Astrocyte of the cerebellum (primary cell): ENCODE results near the gene BAZ2B.

Experiments used
- DNase-seq: peaks from one replicate; pipeline ENCODE4 v3.0.0-alpha.2; 2011; ENCODE audit warnings: low read depth
- H3K4me3 ChIP-seq: 2 replicates; pipeline ENCODE4 v1.5.1; 2011; ENCODE audit warnings: mild to moderate bottlenecking, low read depth, low read length, moderate library complexity
- in situ Hi-C: cut with HindIII; loops from 2 replicates; pipeline ENCODE4 v1.10.0; 2017; ENCODE audit warnings: low sequenced_read_pairs
- TF ChIP-seq, protein P1 (sequence below): IDR thresholded peaks from 2 replicates; pipeline ENCODE4 v1.5.1; 2012; ENCODE audit warnings: low read length, low read depth, moderate library complexity, mild to moderate bottlenecking; ENCODE audit errors: missing control alignments

BAZ2B gene

DNA sequence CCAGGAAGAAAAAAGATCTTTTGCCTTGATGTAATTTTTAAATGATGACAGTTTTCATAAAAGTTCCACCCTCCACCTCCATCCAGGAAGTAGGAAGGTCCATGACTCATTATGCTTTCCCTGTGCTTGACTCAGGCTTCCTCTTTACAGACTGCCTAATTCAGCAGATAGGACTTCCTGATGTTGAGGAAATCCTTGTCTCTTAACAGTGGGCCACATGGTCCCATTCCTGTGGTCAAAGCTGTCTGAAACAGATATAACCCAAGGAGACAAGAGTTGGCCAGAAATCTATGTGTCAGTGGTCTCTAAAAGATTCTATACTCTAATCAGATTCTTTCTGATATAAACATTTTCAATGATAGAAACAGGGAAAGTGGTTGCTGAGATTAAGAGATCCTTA lies 119.1 kb downstream of the BAZ2B start:
- in situ Hi-C loops, result no loop called here
- H3K4me3 ChIP-seq, result no peak overlapping the region
- TF ChIP-seq, protein P1, sequence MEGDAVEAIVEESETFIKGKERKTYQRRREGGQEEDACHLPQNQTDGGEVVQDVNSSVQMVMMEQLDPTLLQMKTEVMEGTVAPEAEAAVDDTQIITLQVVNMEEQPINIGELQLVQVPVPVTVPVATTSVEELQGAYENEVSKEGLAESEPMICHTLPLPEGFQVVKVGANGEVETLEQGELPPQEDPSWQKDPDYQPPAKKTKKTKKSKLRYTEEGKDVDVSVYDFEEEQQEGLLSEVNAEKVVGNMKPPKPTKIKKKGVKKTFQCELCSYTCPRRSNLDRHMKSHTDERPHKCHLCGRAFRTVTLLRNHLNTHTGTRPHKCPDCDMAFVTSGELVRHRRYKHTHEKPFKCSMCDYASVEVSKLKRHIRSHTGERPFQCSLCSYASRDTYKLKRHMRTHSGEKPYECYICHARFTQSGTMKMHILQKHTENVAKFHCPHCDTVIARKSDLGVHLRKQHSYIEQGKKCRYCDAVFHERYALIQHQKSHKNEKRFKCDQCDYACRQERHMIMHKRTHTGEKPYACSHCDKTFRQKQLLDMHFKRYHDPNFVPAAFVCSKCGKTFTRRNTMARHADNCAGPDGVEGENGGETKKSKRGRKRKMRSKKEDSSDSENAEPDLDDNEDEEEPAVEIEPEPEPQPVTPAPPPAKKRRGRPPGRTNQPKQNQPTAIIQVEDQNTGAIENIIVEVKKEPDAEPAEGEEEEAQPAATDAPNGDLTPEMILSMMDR, result no peak
- peak; percentile 48 for DNase-seq

DNA sequence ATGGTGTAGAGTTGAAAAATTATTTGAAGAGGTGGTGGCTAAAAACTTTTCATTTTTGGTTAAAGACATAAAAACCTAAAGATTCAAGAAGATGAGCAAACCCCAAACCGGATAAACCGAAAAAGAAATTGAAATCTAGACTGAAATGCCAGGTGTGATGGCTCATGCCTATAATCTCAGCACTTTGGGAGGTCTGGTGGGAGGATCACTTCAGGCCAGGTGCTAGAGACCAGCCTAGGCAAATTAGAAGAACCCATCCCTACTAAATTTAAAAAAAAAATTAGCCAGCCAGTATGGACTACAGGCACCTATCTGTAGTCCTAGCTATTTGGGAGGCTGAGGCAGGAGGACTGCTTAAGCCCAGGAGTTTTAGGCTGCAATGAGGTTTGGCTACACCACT lies 126.9 kb downstream of the BAZ2B start:
- TF ChIP-seq, protein P1, result no peak
- no peak for DNase-seq
- in situ Hi-C loops, result no loop called here
- no peak overlapping the region for H3K4me3 ChIP-seq

DNA sequence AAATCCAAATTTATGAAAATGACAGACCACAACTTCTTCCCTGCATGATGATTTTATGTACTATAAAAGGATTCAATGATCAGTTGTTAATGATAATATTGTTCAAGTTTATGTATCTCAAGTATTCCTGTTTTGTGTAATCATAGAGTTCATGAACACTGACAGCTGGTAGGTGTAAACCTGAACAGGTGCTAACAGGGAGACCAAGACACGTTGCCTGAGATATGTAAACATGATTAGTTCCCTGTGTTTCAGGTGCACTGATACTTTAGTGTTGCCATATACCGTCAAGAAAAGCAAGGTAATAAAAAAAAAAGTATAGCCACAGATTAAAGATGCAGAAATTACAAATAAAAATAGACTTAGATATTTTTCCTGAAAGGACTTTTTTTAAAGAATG lies 131.8 kb downstream of the BAZ2B start:
- TF ChIP-seq, protein P1, result no peak
- no peak overlapping the region for H3K4me3 ChIP-seq
- in situ Hi-C loops, result no loop called here
- DNase-seq, result no peak

DNA sequence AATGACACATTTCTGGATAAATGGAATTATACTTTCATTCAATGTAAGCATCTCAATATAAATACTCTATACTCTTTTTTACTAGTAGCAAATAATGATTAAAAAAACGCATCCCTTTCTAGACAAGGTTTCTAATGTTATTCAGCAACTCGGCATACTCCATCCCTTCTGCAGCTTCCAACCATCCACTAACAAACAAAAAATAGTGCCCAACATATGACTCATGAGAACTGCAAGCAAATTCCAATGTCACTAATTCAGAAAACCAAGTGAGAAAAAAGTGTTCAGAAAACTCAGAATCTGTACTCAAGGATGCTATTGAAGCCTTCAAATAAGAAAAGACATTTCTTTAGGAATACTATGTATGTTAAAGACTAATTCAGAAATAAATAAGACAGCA lies 140.0 kb downstream of the BAZ2B start:
- no peak overlapping the region for H3K4me3 ChIP-seq
- DNase-seq, result no peak
- TF ChIP-seq, protein P1, result no peak
- in situ Hi-C loops, result no loop called here

DNA sequence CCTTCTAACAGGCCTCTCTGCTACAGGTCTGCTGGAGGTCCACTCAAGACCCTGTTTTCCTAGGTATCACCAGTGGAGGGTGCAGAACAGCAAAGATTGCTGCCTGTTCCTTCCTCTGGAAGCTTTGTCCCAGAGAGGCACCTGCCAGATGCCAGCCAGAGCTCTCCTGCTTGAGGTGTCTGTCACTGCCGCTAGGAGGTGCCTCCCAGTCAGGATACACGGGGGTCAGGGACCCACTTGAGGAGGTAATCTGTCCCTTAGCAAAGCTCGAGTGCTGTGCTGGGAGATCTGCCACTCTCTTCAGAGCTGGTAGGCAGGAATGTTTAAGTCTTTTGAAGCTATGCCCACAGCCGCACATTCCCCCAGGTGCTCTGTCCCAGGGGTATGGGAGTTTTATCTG lies 140.6 kb downstream of the BAZ2B start:
- TF ChIP-seq, protein P1, result no peak
- no peak for DNase-seq
- no peak overlapping the region for H3K4me3 ChIP-seq
- in situ Hi-C loops, result no loop called here

DNA sequence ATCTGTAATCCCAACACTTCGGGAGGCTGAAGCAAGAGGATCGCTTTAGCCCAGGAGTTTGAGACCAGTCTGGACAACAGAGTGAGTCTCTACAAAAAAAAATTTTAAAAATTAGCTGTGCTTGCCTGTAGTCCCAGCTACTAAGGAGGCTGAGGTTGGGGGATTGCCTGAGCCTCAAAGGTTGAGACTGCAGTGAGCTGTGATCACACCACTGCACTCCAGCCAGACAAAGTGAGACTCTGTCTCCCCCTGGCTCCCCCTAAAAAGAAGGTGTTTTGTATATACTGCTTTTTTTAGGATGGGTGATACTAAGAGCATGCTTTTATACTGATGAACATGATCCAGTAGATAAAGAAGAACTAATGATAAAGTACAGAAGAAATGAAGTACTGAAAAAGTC lies 145.0 kb downstream of the BAZ2B start:
- no peak for DNase-seq
- H3K4me3 ChIP-seq, result no peak overlapping the region
- in situ Hi-C loops, result no loop called here
- TF ChIP-seq, protein P1, result no peak

DNA sequence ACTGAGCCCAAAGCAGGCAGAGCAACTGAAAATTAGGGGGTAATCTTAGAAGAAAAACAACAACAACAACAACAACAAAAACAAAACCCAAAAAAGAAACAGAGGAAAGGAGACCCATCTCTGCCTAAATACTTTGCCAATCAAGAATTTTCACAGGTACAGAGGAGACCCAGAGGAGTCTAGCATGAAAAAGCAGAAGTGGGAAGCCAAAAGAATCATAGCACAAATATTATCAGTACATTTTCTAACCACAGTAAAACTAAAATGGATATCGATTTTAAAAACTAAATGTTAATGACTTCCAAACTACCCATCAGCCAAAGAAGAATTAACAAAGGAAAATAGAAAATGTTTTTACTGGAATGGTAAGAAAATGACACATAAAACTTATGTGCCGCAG lies 148.1 kb downstream of the BAZ2B start:
- no peak for DNase-seq
- TF ChIP-seq, protein P1, result no peak
- in situ Hi-C loops, result no loop called here
- no peak overlapping the region for H3K4me3 ChIP-seq
